ENCODE data around the gene TEAD1.
"Not testable (repeated sequence)": the region's sequence is repeated elsewhere in the genome, so short reads cannot be mapped to it uniquely, and the experiment has no call there.

Gene TEAD1

DNA sequence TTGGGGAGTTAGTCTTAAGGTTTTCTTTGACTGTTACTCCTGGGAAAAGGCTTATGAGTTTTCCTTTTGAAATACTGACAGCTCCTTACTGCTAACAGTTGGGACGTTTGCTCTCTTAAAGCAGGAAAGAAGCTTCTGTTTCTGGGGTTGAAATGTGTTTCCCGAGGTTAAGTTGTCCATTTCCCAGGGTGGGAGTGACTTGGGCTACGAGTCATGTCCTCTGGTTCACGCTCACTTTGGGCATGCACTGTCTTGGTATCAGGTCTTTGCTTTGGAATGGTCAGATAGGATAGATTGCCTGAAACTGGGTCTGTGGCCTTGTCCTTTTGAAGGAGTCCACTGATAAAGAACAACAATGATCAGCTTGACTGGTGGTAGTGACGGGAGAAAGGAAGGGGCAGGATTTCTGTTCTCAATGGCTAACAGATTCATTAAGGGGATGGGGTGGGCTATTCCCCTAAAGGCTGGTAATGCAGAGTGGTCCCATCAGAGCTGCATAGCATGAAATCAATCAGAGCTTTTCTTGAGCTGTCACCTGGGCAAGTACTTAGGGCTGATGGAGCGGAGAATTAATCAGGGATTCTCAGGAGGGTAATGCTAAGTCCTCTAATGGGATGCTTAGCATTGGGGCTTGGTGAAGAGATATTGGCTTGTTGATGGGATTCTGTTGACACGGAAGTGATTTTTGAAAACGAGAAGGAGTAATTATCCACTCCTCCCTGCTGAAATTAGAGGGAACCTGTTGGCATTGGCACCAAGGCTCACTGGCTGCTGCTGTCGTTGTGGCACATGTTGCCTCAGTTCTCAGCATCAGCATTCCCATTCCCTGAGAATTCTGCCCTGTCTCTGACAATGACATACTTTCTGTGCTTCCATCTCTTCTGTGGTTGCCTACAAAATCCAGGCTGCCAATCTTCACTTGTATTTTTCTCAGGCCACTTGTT, 81.6 kb downstream of the TEAD1 start:
- no peak for TF ChIP-seq CTCF (IDR thresholded peaks at IDR 0.05)
- H3K27ac ChIP-seq = no peak overlapping the region

GRCh38 chr11:12756454-12756806, 82.2 kb downstream of the TEAD1 start:
- H3K27ac ChIP-seq = no peak overlapping the region
- TF ChIP-seq CTCF (IDR thresholded peaks at IDR 0.05) (no peak), ZFX (IDR thresholded peaks at IDR 0.05; ENCODE audit: borderline replicate concordance) (no peak)

DNA sequence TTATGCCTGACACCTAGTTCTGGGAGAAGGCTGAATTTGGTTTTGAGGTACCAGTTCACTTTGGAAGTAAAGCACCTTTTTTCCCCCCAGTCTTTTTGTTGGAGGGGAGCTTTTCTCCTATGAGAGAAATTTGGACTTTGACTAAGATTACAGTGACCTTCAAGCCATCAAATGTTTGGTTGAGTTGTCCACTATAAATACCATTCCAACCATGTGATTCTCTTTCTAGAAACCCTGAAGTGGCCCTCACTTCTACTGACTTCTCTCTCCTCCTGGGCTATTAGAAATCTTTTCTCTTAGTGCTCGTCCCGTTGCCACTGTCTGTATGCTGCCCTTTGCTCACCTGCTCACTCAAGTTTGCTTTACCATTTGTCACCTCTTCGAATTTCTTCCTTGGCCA, 82.6 kb downstream of the TEAD1 start:
- TF ChIP-seq CTCF (IDR thresholded peaks at IDR 0.05) (no peak), ZFX (IDR thresholded peaks at IDR 0.05; ENCODE audit: borderline replicate concordance) (no peak)
- H3K27ac ChIP-seq = no peak overlapping the region

GRCh38 chr11:12757416-12757815, 83.2 kb downstream of the TEAD1 start:
- H3K27ac ChIP-seq = no peak overlapping the region
- TF ChIP-seq CTCF (IDR thresholded peaks at IDR 0.05) (no peak), ZFX (IDR thresholded peaks at IDR 0.05; ENCODE audit: borderline replicate concordance) (no peak)

DNA sequence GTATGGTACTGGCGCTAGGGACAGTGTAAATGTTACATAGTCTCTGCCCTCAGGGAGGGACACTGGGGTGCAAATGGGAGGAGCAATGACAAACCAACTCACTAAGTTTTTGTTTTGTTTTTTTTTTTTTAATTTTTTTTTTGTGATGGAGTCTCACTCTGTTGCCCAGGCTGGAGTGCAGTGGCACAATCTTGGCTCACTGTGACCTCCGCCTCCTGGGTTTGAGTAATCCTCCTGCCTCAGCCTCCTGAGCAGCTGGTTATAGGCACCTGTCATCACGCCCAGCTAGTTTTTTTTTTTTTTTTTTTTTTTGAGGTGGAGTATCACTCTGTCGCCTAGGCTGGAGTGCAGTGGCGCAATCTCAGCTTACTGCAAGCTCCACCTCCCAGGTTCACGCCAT, 83.9 kb downstream of the TEAD1 start:
- H3K27ac ChIP-seq = not testable (repeated sequence)

- peak; percentile 23; the same call in 1 of the 2 replicates for TF ChIP-seq CTCF (IDR thresholded peaks at IDR 0.05)
- TF ChIP-seq ZFX (IDR thresholded peaks at IDR 0.05; ENCODE audit: borderline replicate concordance) = no peak
- no peak overlapping the region for H3K27ac ChIP-seq
These were observed 86.8 kb downstream of the TEAD1 start for GRCh38 chr11:12761029-12761428.

DNA sequence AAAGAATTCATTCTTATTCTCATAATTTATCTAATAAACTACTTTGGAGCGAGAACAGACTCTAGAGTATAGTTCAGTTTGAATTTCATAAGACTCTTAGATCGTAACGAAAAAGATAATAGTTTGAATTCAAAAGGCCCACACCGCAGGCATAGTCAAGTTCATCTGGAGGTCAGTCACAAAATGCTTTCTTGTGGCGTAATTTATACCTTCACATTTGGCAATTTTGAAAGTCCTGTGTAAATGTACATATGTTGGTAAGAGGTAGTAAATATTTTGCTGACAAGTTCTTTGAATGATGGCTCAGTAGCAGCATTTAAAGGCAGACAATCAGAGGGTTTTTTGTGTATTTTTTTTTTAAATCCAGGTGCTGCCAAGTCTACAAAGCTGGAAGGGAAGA, 88.1 kb downstream of the TEAD1 start:
- TF ChIP-seq CTCF (IDR thresholded peaks at IDR 0.05) (no peak), ZFX (IDR thresholded peaks at IDR 0.05; ENCODE audit: borderline replicate concordance) (no peak)
- H3K27ac ChIP-seq = no peak overlapping the region

Measured in 22Rv1 (cell line).